HuH-7.5 (cell line): ENCODE measurements around the gene ZNRF3.

Experiments
- DNase-seq: peaks from one replicate; pipeline ENCODE4 v3.0.0; 2011; ENCODE audit warnings: low spot score

ZNRF3 gene

GRCh38 chr22:29011240-29012100 lies 128.1 kb downstream of the ZNRF3 start:
- DNase-seq: no peak

DNA sequence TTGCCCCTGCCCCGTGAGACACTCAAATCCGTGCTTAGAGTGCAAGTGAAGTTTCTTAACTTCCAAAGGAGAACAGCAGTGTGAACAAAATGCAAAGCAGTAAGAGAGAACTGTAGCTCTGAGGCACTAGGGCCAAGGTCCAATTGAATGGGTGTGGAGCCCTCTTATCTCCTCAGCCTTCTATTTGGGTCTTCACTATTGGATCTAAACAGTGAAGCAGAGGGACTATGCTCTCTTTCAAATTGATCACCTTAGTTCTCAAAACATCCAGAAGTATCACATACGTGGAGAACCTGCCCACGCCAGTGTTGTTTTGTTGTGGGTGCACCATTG lies 128.7 kb downstream of the ZNRF3 start:
- DNase-seq: no peak

- no peak for DNase-seq
These were observed 129.6 kb downstream of the ZNRF3 start for GRCh38 chr22:29012952-29013351.

- DNase-seq: no peak
These were observed 130.9 kb downstream of the ZNRF3 start for GRCh38 chr22:29014293-29014692.

DNA sequence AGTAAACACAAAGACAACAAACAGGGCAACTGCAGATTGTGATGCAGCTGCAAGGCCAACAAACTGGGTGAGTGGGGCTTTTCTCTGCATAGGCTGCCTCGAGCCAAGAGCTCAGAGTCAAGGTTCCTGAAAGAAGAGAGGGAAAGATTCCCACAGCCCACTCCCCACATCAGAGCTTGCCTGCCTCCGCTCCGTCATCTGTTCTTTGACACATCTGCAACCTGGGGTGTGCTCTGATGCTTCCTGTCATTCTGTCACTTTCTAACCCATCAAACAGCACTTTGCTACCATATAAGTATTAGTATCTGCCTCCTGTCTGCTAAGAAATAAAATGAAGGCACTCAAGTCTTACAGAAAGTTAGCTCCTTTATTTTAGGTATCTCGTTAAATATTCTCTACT lies 131.4 kb downstream of the ZNRF3 start:
- DNase-seq: no peak

DNA sequence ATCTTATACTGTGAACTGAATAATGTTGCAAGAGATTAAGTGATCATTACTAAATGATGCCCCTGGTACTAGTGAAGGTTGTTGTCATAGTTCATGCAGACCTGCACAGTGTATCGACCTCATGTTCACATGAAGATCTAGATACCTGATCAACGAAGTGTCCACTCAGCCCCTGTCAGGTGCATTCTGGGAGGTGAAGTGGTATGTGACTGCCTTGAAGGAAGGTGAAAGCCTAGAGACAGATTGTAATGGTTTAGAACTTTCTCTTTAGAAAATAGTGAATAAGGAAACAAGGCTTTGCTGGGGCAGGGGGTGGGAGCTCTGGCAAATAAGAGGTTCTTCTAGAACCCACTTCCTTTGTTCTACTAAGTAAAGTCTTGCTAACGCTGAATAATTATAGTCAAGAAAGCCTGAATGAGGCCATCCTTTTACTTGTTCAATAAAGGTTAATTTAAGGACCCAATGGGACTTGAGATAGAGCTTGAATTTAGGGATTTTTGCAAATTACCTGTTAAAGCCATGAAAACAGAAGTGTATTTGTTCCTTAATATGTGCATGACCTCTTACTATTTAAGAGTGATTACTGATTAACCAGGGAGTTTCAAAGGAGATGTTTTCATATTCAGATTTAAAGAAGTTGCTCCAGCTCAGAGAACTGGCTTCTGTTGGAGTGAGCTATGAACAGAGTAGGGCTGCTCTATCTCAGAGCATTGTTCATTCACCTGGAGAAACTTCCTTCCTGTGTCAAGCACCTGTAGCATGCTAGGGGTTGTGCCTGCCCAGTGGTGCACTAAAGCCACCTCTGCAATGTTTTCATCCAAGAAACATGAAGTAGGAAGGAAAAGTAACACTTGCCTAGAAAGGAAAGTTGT lies 132.9 kb downstream of the ZNRF3 start:
- DNase-seq: no peak

GRCh38 chr22:29018293-29019189 lies 135.2 kb downstream of the ZNRF3 start:
- no peak for DNase-seq

DNA sequence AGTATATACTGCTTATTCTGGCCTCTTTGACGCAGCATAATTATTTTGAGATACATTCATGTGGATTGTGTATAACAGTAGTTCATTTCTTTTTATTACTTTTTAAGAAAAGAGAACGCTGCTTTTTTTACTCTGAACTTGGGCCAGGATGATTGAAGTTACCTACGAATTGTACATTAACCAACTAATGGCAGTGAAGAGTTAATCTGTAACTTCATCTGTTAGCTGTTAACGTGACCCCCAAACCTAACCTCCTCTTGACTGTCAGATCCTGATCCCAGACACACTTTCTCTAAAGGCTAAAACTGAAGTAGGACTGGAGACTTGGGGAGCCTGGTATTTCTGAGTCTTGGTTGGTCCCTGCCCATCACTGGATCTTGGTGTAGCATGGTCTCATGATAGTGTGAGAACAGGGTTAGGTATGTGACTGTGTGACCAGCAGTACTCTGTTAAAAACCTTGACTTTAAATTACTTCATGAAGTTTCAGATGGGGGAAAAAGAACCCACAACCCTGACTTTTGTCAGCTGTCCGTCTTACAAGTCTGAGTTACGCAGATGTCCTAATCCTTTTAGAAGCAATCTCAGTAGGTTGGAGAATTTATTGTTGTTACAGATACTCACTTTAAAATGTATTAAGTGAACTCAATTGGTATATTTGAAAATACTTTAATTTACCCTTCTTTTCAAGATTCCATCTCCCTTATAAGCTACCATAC lies 138.9 kb downstream of the ZNRF3 start:
- peak; percentile 48 for DNase-seq

DNA sequence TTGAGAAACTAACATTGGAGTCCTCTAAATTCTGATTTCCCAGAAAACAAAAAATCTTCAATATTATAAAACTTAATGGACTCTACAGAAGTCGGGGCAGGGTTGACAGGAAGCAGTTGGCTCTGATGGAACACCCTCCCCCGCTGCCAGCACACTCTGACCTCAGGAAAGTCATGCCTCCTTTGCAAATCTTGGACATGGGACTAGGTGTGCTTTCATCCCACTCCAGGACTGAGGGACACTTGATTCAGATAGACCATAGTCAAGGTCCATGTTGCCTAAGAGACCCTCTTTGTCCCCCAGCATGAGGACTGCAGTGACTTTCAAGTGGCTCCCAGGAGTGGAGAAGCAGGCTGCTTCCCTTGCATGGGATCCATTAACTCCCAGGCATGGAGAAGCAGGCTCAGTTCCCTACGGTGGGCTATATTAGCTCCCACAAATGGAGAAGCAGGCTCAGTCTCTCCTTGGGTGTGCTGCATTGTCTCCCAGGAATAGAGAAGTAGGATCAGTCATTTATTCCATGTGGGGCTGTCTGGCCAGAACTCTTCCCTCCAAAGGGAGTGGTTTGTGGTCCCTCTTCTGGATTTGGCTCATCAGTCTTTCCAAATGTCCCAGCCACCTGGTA lies 139.9 kb downstream of the ZNRF3 start:
- no peak for DNase-seq

DNA sequence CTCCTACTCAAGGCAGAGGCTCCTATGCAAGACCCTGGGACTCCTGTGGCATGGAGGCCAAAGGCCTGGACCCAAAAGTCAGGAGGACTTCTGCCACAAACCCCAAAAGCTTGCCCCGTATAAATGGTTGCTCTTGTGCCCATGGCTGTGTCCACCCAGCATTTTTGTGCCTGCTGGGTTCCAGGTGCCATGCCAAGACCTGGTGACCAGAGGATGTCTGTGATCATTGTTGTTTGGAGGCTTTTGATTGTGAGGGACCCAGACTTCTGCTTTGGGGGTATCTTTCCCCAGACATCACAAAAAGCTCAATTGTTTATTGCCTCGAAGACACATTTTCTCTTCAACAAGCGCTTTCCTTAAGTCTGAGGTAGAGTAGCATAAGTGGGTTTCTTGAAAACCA lies 143.2 kb downstream of the ZNRF3 start:
- DNase-seq: no peak

DNA sequence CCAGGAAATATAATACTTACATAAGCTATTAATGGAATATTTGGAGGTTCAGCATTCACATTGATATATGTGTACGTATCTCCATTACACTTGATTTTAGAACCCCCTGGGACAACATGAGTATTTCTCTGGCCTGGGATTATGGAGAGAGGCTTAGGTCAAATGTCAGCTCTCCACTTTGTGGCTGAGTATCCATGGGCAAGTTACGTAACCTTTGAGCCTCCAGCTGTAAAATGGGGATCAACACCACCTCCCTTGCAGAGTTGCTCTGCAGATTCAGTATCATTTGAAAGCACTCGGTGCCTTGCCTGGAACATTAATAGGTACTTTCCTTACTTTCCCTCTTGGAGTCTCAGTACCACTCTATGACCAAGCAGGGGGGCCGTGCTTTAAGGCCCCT lies 145.1 kb downstream of the ZNRF3 start:
- DNase-seq: peak; percentile 46

- no peak for DNase-seq
These were observed 146.0 kb downstream of the ZNRF3 start for GRCh38 chr22:29029202-29030000.

DNA sequence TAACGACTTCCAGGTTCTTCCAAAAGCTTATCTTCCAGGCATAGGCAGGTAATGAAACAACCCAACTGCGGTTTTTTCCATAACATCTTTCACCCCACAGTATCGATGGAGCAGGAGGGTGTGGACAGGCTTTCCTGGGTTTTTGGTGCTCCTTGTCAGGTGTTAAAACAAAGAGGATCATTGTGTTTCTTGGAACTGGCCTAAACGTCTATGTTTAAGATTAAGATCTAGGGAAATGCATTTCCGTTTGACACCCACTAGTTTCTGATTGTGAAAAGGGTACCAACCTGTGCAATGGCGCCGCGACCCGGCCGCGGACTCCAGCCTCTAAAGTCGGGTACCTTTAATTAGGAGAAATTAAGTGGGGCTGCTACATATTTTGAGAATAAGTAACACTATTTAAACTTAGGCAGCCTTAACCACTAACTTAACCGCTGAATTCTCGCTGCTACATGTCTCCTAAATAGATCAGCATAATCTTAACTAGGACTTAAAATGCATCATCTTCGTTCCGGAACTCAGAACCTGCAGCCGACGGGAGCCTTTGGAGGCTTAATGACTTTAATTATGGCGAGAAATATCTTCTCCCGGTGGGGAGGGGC lies 146.7 kb downstream of the ZNRF3 start:
- DNase-seq: peak; percentile 62

GRCh38 chr22:29030618-29031226 lies 147.3 kb downstream of the ZNRF3 start:
- DNase-seq: peak; percentile 90

DNA sequence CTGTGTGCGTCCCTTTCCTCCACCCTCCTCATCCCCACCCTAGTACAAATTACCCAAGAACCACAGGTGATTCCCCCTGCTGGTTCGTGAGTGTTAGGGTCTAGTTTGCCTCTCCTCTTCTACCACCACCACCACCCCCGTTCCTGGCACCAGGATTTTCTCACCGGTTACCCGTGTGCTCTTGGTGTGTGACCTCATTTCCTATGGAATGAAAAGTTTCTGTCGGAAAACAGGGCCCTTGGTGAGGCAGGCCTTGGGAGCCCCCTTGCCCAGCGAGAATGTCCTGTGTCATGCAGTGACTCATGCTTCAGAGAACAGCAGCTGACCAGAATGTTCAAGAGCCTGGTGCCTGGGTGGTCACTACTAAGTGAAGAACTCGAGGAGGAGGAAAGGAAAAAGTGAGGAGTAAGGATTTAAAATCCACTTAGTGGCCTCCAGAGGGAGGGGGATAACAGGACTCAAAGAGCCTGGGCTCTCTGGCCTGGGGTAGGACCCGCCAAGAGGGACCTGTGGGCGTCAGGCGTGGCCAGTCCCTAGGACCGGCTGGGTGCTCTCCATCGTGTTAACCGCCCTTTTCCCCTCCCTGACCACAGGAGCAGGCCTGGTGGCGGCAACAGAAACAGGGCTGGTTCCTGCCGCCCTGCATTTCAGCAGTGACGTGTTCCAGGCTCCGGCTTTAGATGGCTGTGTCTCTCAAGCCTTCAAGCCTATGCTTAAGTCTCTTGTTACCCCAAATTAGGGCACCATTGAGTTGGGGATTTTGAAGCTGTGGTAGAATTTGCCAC lies 148.0 kb downstream of the ZNRF3 start:
- DNase-seq: peak; percentile 76

DNA sequence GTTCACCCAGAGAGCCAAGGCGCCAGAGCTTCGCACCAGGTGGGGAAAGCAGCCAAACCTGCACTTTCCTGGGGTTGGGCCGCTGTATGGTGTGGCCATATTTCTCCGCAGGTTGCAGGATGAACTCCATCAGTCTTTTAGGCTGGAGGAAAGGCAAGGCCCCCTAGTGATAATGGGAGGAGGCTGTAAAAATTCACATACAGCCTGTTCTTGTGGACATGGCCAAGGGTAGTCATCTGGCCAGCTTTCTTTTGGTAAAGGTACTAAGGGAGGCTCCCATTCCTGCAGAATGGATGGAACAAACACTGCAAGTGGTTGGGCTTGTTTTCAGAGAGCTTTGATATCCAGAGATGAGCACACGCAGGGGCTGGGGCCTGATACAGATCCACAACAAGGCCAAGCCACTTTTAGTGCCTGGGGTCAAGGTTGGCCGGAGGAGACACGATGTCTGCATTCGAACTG lies 148.7 kb downstream of the ZNRF3 start:
- DNase-seq: peak; percentile 39

DNA sequence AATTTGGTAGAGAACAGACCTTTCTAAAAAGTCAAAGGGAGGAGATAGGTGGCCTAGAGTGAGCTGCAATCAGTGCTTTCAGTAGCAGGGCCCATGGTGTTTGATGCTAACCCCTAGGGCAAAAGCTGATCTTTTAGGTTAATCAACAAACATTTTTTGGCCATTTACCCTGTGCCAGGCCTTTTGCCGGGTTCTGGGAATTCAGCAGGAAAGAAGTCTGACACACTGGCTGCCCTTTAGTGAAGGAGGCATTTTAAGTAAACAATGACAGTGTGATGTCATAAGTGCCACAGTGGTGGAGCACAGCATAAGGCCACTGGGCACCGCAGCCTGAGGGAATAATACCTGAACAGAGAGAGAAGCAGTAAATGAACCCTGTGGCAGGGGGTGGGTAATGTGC lies 149.2 kb downstream of the ZNRF3 start:
- DNase-seq: no peak

- DNase-seq: no peak
These were observed 154.1 kb downstream of the ZNRF3 start for GRCh38 chr22:29037340-29037932.
